K562 (cell line): ENCODE measurements around the gene RNF43. TPM values are rescaled to one million over a fixed set of nuclear protein-coding genes. Genes with fewer than 3 reads are reported as not detected.

ENCODE experiments used
- ATAC-seq: fragments of 200-7000 bp; cut with Tn5 transposase; 3 replicates; pipeline ENCODE4 v1.9.1; 2020; ENCODE audit warnings: moderate library complexity
- BruUV-seq: library from RNA; stranded (reverse); fragments of 400-500 nt; replicated peaks from 2 replicates; lab custom pipeline; 2021; lab: Mats Ljungman, UMichigan
- CTCF ChIA-PET: fragments of 300-600 bp; formaldehyde crosslinking; extraction: SDS; loops from one replicate; lab custom pipeline; 2021; ENCODE audit warnings: low intra/inter-chr PET ratio; lab: Yijun Ruan, JAX
- POLR2A ChIA-PET: fragments of 300-600, 350-650 bp; sonication (Branson Sonifier 250); formaldehyde crosslinking; extraction: SDS; loops from one replicate; lab custom pipeline; 2021; ENCODE audit warnings: antibody characterized with exemption, inconsistent platforms; lab: Yijun Ruan, JAX
- DNase-seq, 4 experiments: peaks; one replicate each; pipeline versions ENCODE4 v3.0.0 to v3.0.0-alpha.2; 2011 to 2018; ENCODE audit warnings: low spot score in 3 of 4, mixed read lengths in 3 of 4; ENCODE audit errors: extremely low read depth in 1 of 4
- FAIRE-seq: peaks from 2 replicates; lab custom pipeline; 2011; peaks lifted over from hg19 to GRCh38; lab: Jason Lieb, UNC
- H2AFZ ChIP-seq: 2 replicates; pipeline ENCODE4 v1.6.0; 2011; ENCODE audit warnings: low read depth, low read length, control low read depth, inconsistent platforms
- H3K27ac ChIP-seq: fragments of 200-600 bp; 3 replicates; pipeline ENCODE4 v1.8.0; 2011; ENCODE audit warnings: low read depth, mild to moderate bottlenecking, control low read depth, inconsistent platforms, low read length, moderate library complexity, mixed read lengths; ENCODE audit errors: extremely low read depth
- H3K27me3 ChIP-seq, 2 experiments: fragments of 300-600 bp in 1 of 2; 2 replicates in 1 of 2; 3 replicates in 1 of 2; pipeline versions ENCODE4 v1.6.0 to v1.8.0; 2011; ENCODE audit warnings: inconsistent platforms in 2 of 2, low read length in 2 of 2, mild to moderate bottlenecking in 1 of 2, mixed read lengths in 1 of 2, moderate library complexity in 1 of 2; ENCODE audit not compliant: control insufficient read depth in 2 of 2, insufficient read depth in 2 of 2
- H3K36me3 ChIP-seq: fragments of 300-600 bp; 3 replicates; pipeline ENCODE4 v1.8.0; 2011; ENCODE audit warnings: mild to moderate bottlenecking, low read length, inconsistent platforms; ENCODE audit not compliant: control insufficient read depth, insufficient read depth
- H3K4me1 ChIP-seq, 2 experiments: fragments of 200-600 bp in 1 of 2; replicated peaks in 1 of 2; 2 replicates in 1 of 2; 3 replicates in 1 of 2; pipeline versions ENCODE4 v1.5.1 to v1.8.0; 2011; ENCODE audit warnings: inconsistent platforms in 2 of 2, low read length in 2 of 2, mild to moderate bottlenecking in 1 of 2, mixed read lengths in 1 of 2, moderate library complexity in 1 of 2; ENCODE audit not compliant: control insufficient read depth in 2 of 2, insufficient read depth in 2 of 2
- H3K4me2 ChIP-seq: 2 replicates; pipeline ENCODE4 v1.6.1; 2011; ENCODE audit warnings: low read length, control low read depth, inconsistent platforms, mixed read lengths; ENCODE audit not compliant: insufficient read depth
- H3K4me3 ChIP-seq: fragments of 200-600 bp; sonication (generic), shearing (Covaris generic); 2 replicates; pipeline ENCODE4 v1.5.1; 2016; ENCODE audit warnings: control low read depth, inconsistent platforms
- H3K79me2 ChIP-seq: fragments of 200-600 bp; 3 replicates; pipeline ENCODE4 v1.8.0; 2011; ENCODE audit warnings: low read length, inconsistent platforms; ENCODE audit not compliant: control insufficient read depth, insufficient read depth
- H3K9ac ChIP-seq, 2 experiments: 2 replicates each; pipeline versions ENCODE4 v1.6.0 to v1.6.1; 2011; ENCODE audit warnings: low read depth in 2 of 2, low read length in 2 of 2, control low read depth in 1 of 2, inconsistent platforms in 1 of 2, mild to moderate bottlenecking in 1 of 2, mixed read lengths in 1 of 2; ENCODE audit not compliant: insufficient read depth in 1 of 2
- H3K9me1 ChIP-seq: one replicate; pipeline ENCODE4 v1.6.0; 2011; ENCODE audit warnings: inconsistent platforms, mild to moderate bottlenecking, low read length, moderate library complexity; ENCODE audit not compliant: control insufficient read depth, insufficient read depth
- H3K9me3 ChIP-seq: replicated peaks from 2 replicates; pipeline ENCODE4 v1.5.1; 2011; ENCODE audit warnings: low read depth, low read length, inconsistent platforms; ENCODE audit not compliant: control insufficient read depth, insufficient read depth
- H4K20me1 ChIP-seq: replicated peaks from 2 replicates; pipeline ENCODE4 v1.6.1; 2011; ENCODE audit warnings: low read length, inconsistent platforms, mixed read lengths; ENCODE audit not compliant: control insufficient read depth, insufficient read depth
- BRD4 ChIP-seq: fragments of 200-600 bp; sonication (generic); IDR thresholded peaks from 2 replicates; pipeline ENCODE4 v1.6.1; 2017; ENCODE audit warnings: inconsistent platforms
- HDAC1 ChIP-seq, 2 experiments: fragments of 450-650 bp; IDR thresholded peaks; 2 replicates each; pipeline ENCODE4 v1.6.1; 2016 to 2017; ENCODE audit warnings: inconsistent platforms in 1 of 2, mild to moderate bottlenecking in 1 of 2, moderate library complexity in 1 of 2
- HMG20B ChIP-seq: fragments of 250-450 bp; sonication (Bioruptor Pico); IDR thresholded peaks from 2 replicates; pipeline ENCODE4 v1.5.0; 2021; ENCODE audit warnings: mild to moderate bottlenecking
- HOMEZ ChIP-seq: fragments of 250-450 bp; sonication (Bioruptor Pico); IDR thresholded peaks from 2 replicates; pipeline ENCODE4 v1.4.0; 2020; ENCODE audit warnings: mild to moderate bottlenecking, moderate library complexity
- MLLT1 ChIP-seq, 2 experiments: fragments of 450-650 bp; IDR thresholded peaks; 2 replicates each; pipeline ENCODE4 v1.6.1; 2016
- NFIX ChIP-seq: fragments of 250-450 bp; sonication (Bioruptor Pico); IDR thresholded peaks from 2 replicates; pipeline ENCODE4 v1.4.0; 2020; ENCODE audit warnings: low read depth, mild to moderate bottlenecking, moderate library complexity
- OTX1 ChIP-seq: fragments of 450-650 bp; formaldehyde crosslinking; IDR thresholded peaks from 2 replicates; pipeline ENCODE4 v1.4.0; 2022; ENCODE audit warnings: mild to moderate bottlenecking
- SMAD2 ChIP-seq: fragments of 150-350 bp; IDR thresholded peaks from 2 replicates; pipeline ENCODE4 v1.6.1; 2014; ENCODE audit warnings: low read depth, mild to moderate bottlenecking, low read length
- TCF3 ChIP-seq: sonication (generic); formaldehyde crosslinking; IDR thresholded peaks from 2 replicates; pipeline ENCODE4 v1.4.0; 2020; ENCODE audit warnings: mild to moderate bottlenecking, missing genetic modification reagents
- ZNF395 ChIP-seq: fragments of 200-800 bp; sonication (Bioruptor generic); IDR thresholded peaks from 2 replicates; pipeline ENCODE4 v1.6.1; 2017; ENCODE audit warnings: missing genetic modification characterization, missing compliant biosample characterization
- ZNF584 ChIP-seq: fragments of 200-800 bp; sonication (Bioruptor generic); IDR thresholded peaks from 2 replicates; pipeline ENCODE4 v1.6.1; 2016; ENCODE audit warnings: low read depth, mild to moderate bottlenecking, missing genetic modification characterization, missing compliant biosample characterization
- ZNF589 ChIP-seq: fragments of 200-800 bp; sonication (Bioruptor generic); IDR thresholded peaks from 2 replicates; pipeline ENCODE4 v1.6.1; 2016; ENCODE audit warnings: low read depth, missing genetic modification characterization, missing compliant biosample characterization
- WGBS: fragments of 100-300 bp; shearing (Covaris generic); methylation state at CpG from one replicate; pipeline ENCODE4 v1.1.6; 2016; ENCODE audit warnings: low coverage, mixed read lengths; ENCODE audit not compliant: insufficient coverage; ENCODE audit errors: missing lambda C conversion rate; 5-methylcytosine and 5-hydroxymethylcytosine counted together
- in situ Hi-C: fragments of 300-500 bp; cut with MboI; formaldehyde crosslinking; loops from 4 replicates; pipeline ENCODE4 v1.15.0; 2018; ENCODE audit warnings: inconsistent platforms, mixed read lengths
- intact Hi-C: fragments of 100-400 bp; cut with micrococcal nuclease; formaldehyde crosslinking; loops from 2 replicates; pipeline ENCODE4 v1.14.2; 2022
- polyA plus RNA-seq, 8 experiments: library from polyadenylated mRNA; depleted of rRNA in 4 of 8; stranded (reverse) in 5 of 8; unstranded in 3 of 8; fragments of >200 nt; fragmentation: Nextera tagmentation in 2 of 8; fragmentation: Illumina TruSeq in 1 of 8; extraction: Ambion mirVana in 2 of 8; extraction: Trizol in 1 of 8; gene quantifications; 2 replicates each; pipeline versions ENCODE4 v1.2.1 to v1.2.3, GENCODE V29; 2011 to 2014; ENCODE audit warnings: inconsistent platforms in 1 of 8, missing spikeins in 1 of 8
- total RNA-seq, 7 experiments: library from RNA; depleted of rRNA in 6 of 7; stranded (reverse); fragments of >200 nt in 6 of 7; fragmentation: Illumina TruSeq in 2 of 7; extraction: Trizol in 2 of 7; gene quantifications; 2 replicates each; pipeline versions ENCODE4 v1.2.1 to v1.2.3, GENCODE V29; 2011 to 2021; ENCODE audit warnings: low replicate concordance in 1 of 7

Gene RNF43
- total and polyA plus RNA-seq, 9 of the 15 experiments (the other 6 are each of a cell fraction or from before 2014, with no cell fraction given) = 0.29 to 2.7 (median 1.4) TPM

- Histone ChIP-seq H3K9ac (no peak overlapping the region), H3K27ac (no peak overlapping the region), H3K4me3 (no peak overlapping the region), H3K9me1 (no peaks in the 10 kb centered on the region), H3K4me1 (peaks cover 11 to 44% of the 10 kb centered on the region in 2 experiments), H2AFZ (no peak overlapping the region), H3K36me3 (no peaks in the 10 kb centered on the region), H4K20me1 (no peaks in the 10 kb centered on the region), H3K79me2 (no peaks in the 10 kb centered on the region), H3K27me3 (no peaks in the 10 kb centered on the region), H3K4me2 (no peak overlapping the region), H3K9me3 (no peaks in the 10 kb centered on the region)
- no peak for TF ChIP-seq MLLT1 (IDR thresholded peaks at IDR 0.05)
- DNase-seq = no peak
- in situ Hi-C loops = no loop called here
- no TSS peak for BruUV-seq
- ChIA-PET CTCF (no interaction called here), POLR2A (interaction anchor here (0.8 to 1.6 kb wide), 5 partner anchors 11 to 247 kb away, joined by 3 to 5 read pairs (median 4); no protein-coding TSS in a partner anchor)
- intact Hi-C loops = no loop called here
- 80% methylated on average over 4 of the region's 4 CpGs for WGBS
- ATAC-seq = no peak
- FAIRE-seq = no peak
These were observed 33.4 kb downstream of the RNF43 start for GRCh38 chr17:58383892-58384462.

- no peaks in the 10 kb centered on the region for H3K9me1 ChIP-seq
- ChIA-PET CTCF (no interaction called here), POLR2A (interaction anchor here (1.0 to 1.6 kb wide), 5 partner anchors 9 to 56 kb away, joined by 3 to 5 read pairs (median 3); no protein-coding TSS in a partner anchor)
- H3K4me3 ChIP-seq = no peak overlapping the region
- no peak for DNase-seq
- peaks cover 11 to 37% of the 10 kb centered on the region in 2 experiments for H3K4me1 ChIP-seq
- no peak overlapping the region for H3K4me2 ChIP-seq
- H3K27ac ChIP-seq = no peak overlapping the region
- in situ Hi-C loops = no loop called here
- no peaks in the 10 kb centered on the region for H3K36me3 ChIP-seq
- no peaks in the 10 kb centered on the region for H4K20me1 ChIP-seq
- no peaks in the 10 kb centered on the region for H3K79me2 ChIP-seq
- no peak overlapping the region for H3K9ac ChIP-seq
- H3K27me3 ChIP-seq = no peaks in the 10 kb centered on the region
- H3K9me3 ChIP-seq = no peaks in the 10 kb centered on the region
- no peak for ATAC-seq
- FAIRE-seq = no peak
- no TSS peak for BruUV-seq
- intact Hi-C loops = no loop called here
- WGBS = 90% methylated on average over 1 of the region's 1 CpG
- H2AFZ ChIP-seq = peak overlapping the region; percentile 7; the same call in 1 of the 2 replicates
- TF ChIP-seq ZNF395 (CRISPR knock-in tag) (no peak), ZNF584 (CRISPR knock-in tag) (no peak), OTX1 (CRISPR knock-in tag) (no peak), ZNF589 (CRISPR knock-in tag) (no peak), SMAD2 (no peak), HMG20B (CRISPR knock-in tag) (no peak), BRD4 (no peak), HOMEZ (CRISPR knock-in tag) (no peak), NFIX (CRISPR knock-in tag) (no peak), HDAC1 (IDR thresholded peaks at IDR 0.05) (no peak), TCF3 (CRISPR knock-in tag) (no peak)
These were observed 34.5 kb downstream of the RNF43 start for GRCh38 chr17:58382872-58383242.
